IPS-18a (cell line): ENCODE data around the gene MYADML2.

Experiments used
- H3K27ac ChIP-seq: one replicate; pipeline ENCODE4 v1.5.1; 2013; ENCODE audit warnings: low read length
- H3K27me3 ChIP-seq: one replicate; pipeline ENCODE4 v1.6.1; 2013; ENCODE audit warnings: mild to moderate bottlenecking, low read length; ENCODE audit not compliant: control insufficient read depth, insufficient read depth
- H3K36me3 ChIP-seq: one replicate; pipeline ENCODE4 v1.6.1; 2013; ENCODE audit warnings: low read depth, low read length; ENCODE audit not compliant: control insufficient read depth
- H3K4me1 ChIP-seq: one replicate; pipeline ENCODE4 v1.6.1; 2013; ENCODE audit warnings: low read depth, low read length; ENCODE audit not compliant: control insufficient read depth
- H3K4me3 ChIP-seq: one replicate; pipeline ENCODE4 v1.5.1; 2013; ENCODE audit warnings: low read length
- H3K9ac ChIP-seq: one replicate; pipeline ENCODE4 v1.6.1; 2013; ENCODE audit warnings: mild to moderate bottlenecking, low read length, moderate library complexity
- H3K9me3 ChIP-seq: one replicate; pipeline ENCODE4 v1.6.1; 2013; ENCODE audit warnings: low read depth, low read length; ENCODE audit not compliant: control insufficient read depth

Gene MYADML2

DNA sequence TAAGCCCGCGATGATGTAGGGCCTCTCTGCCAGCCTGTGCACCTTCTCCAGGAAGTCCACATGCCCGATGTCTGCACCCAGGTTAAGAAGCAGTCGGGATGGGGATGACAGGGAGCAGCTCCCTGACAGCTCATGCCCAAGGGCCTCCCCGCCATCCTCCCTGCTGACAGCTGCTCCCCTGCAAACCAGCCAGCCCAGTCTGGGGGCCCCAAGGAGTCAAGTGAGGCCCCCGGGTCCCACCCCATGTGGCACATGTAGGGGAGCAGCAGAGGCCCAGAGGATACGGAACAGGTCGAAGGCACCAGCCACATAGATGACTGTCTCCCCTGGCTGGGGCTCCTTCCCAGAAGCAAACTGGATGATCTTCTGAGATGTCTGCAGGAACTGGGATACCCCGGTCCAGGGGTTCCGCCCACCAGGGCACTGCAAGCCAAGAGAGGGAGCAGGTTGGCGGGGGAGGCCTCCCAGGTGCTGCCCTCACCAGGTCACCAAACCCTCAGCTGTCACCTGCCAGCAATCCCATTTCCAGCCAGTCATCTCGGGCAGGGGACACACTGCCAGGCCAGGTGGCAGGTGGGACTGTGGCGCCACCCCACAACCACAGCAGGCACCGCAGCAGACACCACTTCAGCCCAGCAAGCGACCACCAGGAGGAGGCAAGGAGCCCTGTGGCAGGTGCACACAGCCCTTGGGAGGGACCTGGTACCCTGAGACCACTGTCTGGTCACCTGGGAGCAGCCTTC, 40.4 kb downstream of the MYADML2 start:
- H3K27ac ChIP-seq: no peak overlapping the region
- no peak overlapping the region for H3K9ac ChIP-seq
- no peak overlapping the region for H3K4me3 ChIP-seq
- peaks cover 9% of the 10 kb centered on the region for H3K4me1 ChIP-seq
- no peaks in the 10 kb centered on the region for H3K36me3 ChIP-seq
- H3K27me3 ChIP-seq: peaks cover 26% of the 10 kb centered on the region
- no peaks in the 10 kb centered on the region for H3K9me3 ChIP-seq

DNA sequence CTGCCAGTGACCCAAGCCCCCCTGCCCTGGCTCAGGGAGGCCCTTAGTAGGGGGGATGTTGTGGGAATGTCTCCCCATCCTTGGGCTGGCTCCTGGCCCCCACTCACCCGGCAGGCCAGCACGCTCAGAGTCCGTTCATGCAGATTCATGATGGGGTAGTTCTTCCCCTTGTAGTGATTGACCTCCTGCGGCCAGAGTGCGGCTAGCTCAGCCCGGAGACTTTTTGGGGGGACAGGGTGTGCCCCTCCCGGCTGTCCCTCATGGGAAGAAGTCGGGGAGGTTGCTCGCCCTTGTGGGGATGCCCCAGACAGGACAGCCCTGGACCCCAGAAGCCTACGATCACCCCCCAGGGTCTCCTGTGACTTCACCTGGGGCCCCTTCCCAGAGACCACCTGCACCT, 41.0 kb downstream of the MYADML2 start:
- H3K27ac ChIP-seq: no peak overlapping the region
- no peak overlapping the region for H3K4me3 ChIP-seq
- no peaks in the 10 kb centered on the region for H3K36me3 ChIP-seq
- H3K4me1 ChIP-seq: peaks cover 9% of the 10 kb centered on the region
- H3K9me3 ChIP-seq: no peaks in the 10 kb centered on the region
- H3K27me3 ChIP-seq: peaks cover 32% of the 10 kb centered on the region
- H3K9ac ChIP-seq: no peak overlapping the region

DNA sequence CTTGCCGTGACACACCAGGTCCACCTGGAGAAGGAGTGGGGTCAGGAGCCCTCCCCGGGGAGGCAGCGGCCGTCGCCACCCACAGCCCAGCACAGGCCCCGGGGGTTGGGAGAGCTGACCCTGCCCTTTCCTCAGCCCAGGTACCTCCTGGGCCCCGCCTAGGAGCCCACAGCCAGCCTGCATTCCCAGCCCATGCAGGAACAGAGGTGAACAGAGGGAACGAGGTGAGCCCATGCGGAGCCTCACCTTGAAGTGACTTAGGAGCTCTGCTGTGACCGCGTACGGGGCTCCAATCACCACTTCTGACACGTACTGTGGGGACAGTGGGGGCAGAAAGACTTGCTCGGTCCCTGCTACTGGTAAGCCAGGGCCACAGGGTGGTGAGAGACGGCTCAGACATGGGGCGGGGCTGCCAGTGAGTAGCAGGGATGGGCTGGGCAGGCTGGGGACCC, 41.6 kb downstream of the MYADML2 start:
- H3K27ac ChIP-seq: no peak overlapping the region
- no peak overlapping the region for H3K4me3 ChIP-seq
- H3K9me3 ChIP-seq: no peaks in the 10 kb centered on the region
- H3K9ac ChIP-seq: no peak overlapping the region
- peaks cover 34% of the 10 kb centered on the region for H3K27me3 ChIP-seq
- peaks cover 7% of the 10 kb centered on the region for H3K4me1 ChIP-seq
- H3K36me3 ChIP-seq: no peaks in the 10 kb centered on the region

DNA sequence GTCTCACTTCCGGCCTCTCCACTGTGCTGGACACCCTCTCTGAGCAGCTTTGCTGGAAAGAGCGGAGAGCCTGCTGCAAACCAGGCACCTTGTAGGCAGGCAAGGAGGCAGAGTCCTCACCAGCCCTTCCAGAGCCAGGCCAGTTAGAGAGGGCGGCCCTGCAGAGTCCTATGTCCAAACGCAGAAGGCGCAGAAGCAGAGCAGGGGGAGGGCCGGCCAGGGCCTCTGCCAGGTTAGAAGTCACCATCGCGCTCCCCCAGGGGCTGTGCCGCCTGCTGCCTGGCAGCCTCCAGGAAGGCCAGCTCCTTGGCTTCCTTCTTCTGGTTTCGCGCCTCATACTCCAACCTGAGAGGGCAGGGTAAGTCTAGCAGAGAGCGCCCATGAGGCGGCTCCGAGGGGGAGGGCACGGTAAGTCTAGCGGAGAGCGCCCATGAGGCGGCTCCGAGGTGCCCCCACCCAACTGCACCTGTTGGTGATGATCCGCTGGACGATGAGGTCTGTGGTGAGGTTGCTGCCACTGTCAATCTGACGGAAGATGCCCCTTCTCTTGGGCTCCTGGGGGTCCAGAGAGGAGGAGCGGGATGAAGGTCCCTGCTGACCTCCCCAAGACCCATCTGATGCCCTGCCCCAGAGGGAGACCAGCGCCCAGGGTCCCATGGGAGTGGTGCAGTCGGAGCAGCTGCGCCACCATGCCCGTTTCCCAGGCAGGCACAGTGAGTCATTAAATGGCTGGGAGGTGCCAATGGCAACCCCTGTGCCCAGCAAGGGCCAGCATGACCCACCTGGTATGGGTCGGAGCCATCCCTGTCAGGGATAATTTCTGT, 42.2 kb downstream of the MYADML2 start:
- Histone ChIP-seq H3K4me1 (peaks cover under 1% of the 10 kb centered on the region), H3K36me3 (no peaks in the 10 kb centered on the region), H3K27me3 (peaks cover 28% of the 10 kb centered on the region), H3K9ac (no peak overlapping the region), H3K9me3 (no peaks in the 10 kb centered on the region), H3K4me3 (no peak overlapping the region), H3K27ac (no peak overlapping the region)

DNA sequence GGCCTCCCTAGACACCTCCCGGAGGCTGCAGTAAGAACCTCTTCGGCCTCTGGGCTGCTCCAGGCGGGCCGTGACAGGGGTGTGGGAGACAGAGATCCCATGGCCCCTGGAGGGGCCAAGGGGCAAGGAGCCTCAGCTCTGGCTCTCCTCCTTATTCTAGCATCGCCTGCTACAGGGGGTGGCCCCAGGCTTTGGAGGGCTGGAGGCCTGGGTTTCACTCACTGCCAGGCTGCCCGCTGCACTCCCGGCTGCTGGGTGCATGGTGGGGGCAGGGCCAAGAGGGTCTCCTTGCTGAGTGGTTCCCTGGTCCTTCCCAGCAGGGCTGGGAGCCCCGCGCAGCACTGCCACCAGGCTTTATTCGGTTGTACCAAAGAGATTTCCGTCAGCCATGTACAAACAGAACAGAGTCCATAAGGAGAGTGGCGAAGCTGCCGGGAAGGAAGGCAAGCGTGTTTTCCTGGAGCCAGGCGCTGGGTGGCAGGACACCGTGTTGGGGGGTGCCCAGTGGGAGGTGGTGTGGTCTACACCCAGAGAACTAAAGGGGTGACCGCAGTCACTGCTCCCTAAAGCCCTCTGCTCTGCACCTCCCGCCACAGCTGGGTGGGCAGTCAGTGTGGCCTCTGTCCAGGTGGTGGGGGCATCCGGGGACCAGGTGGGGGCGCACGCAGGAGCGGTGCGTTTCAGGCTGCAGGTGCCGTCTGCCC, 43.0 kb downstream of the MYADML2 start:
- H3K27me3 ChIP-seq: peaks cover 25% of the 10 kb centered on the region
- H3K4me3 ChIP-seq: no peak overlapping the region
- H3K27ac ChIP-seq: no peak overlapping the region
- no peak overlapping the region for H3K9ac ChIP-seq
- H3K4me1 ChIP-seq: no peaks in the 10 kb centered on the region
- H3K36me3 ChIP-seq: peaks cover 3% of the 10 kb centered on the region
- no peaks in the 10 kb centered on the region for H3K9me3 ChIP-seq

DNA sequence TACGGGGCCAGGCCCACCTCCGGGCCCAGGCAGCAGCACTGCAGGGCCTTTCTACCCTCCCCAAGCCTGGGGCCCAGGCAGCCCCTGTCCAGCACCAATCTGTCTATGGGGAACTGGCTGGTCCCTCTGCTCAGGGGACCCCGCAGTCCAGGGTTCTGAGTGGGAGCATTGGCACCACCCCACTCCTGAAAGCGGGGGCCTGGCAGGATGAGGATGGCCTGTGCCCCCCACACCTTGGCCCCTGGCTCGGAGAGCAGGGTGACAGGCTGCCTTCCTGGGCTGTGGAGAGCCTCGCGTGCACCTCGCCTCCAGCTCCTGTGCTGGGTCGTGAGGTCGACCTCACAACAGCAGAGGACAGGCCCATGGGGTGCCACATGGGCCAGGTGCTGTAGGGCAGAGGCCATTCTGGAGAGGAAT, 43.6 kb downstream of the MYADML2 start:
- no peak overlapping the region for H3K27ac ChIP-seq
- H3K4me1 ChIP-seq: no peaks in the 10 kb centered on the region
- H3K36me3 ChIP-seq: peaks cover 9% of the 10 kb centered on the region
- no peak overlapping the region for H3K9ac ChIP-seq
- no peaks in the 10 kb centered on the region for H3K9me3 ChIP-seq
- H3K27me3 ChIP-seq: peaks cover 25% of the 10 kb centered on the region
- no peak overlapping the region for H3K4me3 ChIP-seq

DNA sequence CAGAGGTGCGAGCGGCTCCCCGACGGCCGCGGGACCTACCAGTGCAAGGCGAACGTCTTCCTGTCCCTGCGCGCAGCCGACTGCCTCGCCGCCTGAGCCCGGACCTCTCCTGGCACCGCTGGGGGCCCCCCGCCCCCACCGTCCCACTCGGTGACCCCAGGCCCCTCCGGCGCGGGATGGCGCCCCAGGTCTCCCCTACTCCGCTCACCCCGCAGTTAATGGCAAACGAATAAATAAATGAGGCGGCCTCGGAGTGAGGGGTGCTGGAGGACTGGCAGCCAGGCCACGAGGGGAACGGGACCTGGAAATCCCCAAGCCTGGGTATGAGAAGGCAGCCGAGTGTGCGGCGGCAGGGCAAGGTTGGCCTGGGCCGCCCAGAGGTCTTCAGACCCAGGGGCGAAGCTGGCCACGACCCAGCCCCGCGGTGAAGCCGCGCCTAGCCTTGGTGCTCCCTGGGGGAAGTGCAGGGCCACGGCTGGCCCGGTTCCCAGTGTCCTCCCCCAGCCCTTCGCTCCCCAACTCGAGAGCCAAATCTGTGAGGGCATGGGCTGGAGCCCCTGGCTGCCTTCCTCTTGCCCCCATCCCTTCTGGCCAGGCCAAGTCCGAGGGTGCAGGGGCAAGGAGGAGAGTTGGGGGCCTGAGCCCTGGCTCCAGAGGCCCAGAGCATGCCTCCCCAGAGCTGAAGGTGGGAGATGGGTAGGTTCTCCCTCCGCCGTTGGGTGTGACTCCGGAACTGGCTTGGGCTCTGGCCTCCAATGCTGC, 44.2 kb downstream of the MYADML2 start:
- Histone ChIP-seq H3K9me3 (no peaks in the 10 kb centered on the region), H3K27me3 (peaks cover 25% of the 10 kb centered on the region), H3K4me1 (no peaks in the 10 kb centered on the region), H3K27ac (no peak overlapping the region), H3K4me3 (peak overlapping the region; percentile 30), H3K9ac (no peak overlapping the region), H3K36me3 (peaks cover 15% of the 10 kb centered on the region)

DNA sequence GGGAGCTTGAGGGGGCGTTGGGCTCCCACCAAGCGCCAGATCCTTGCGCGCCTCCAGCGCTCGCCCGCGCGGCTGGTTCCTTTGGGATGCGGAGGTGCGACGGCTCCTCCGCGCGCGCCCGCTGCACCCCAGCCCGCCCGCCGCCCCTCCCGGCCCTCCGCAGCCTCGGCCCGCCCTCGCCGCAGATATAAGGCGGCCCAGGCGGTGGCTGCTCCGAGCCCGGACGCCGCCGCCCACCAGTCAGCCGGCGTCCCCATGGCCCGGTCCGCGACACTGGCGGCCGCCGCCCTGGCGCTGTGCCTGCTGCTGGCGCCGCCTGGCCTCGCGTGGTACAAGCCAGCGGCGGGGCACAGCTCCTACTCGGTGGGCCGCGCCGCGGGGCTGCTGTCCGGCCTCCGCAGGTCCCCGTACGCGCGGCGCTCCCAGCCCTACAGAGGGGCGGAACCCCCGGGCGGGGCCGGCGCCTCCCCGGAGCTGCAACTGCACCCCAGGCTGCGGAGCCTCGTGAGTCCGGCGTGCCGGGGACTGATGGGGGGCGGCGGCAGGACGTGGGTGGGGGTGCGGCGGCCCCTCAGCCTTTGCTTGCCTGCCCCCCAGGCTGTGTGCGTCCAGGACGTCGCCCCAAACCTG, 44.9 kb downstream of the MYADML2 start, which contains the start of gene NPB:
Gene NPB, plus strand, starts transcription at position 216 of the 630 bp plus-strand sequence. Its CDS starts 40 bp downstream, at position 256.
- no peaks in the 10 kb centered on the region for H3K9me3 ChIP-seq
- peaks cover 25% of the 10 kb centered on the region for H3K27me3 ChIP-seq
- H3K4me1 ChIP-seq: no peaks in the 10 kb centered on the region
- no peak within 1 kb of the TSS for H3K9ac ChIP-seq
- H3K36me3 ChIP-seq: peaks cover 20% of the 10 kb centered on the region
- H3K4me3 ChIP-seq: peak within 1 kb of the TSS; percentile 30
- no peak within 1 kb of the TSS for H3K27ac ChIP-seq

DNA sequence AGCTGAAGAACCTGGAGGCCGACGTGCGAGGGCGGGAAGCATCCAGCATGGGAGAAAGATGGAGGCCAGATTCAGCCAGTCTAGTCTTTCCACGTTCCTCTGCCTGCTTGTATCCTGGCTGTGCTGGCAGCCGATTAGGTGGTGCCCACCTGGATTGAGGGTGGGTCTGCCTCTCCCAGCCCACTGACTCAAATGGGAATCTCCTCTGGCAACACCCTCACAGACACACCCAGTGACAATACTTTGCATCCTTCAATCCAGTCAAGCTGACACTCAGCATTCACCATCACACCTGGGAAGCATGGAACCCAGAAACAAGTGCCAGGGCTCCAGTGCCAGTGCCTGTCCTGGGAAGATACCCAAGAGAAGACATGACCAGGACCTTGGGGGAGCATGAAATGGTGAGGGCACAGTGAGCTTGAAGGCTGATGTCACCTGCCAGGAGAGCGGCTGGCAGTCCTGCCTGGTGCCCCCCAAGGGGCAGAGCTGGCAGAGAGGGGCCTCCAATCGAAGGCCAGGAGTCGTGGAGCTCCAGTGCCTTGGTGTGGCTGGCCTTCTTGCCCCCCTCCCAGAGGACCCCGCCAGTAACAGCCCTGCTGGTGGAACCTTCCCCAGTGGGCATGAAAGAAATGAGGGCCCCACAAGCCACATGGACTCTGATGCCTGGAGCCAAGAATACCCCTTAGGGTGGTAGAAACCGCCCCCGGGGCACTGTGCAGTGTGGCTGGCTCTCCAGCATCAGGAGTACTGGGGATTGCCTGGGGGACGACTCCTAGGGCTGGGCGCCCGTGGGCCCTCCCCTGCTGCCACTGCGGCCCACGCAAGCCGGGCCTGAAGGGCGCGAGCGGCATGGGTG, 45.6 kb downstream of the MYADML2 start:
- Histone ChIP-seq H3K36me3 (peaks cover 23% of the 10 kb centered on the region), H3K9me3 (no peaks in the 10 kb centered on the region), H3K27me3 (peaks cover 25% of the 10 kb centered on the region), H3K27ac (no peak overlapping the region), H3K4me3 (peak overlapping the region; percentile 1), H3K4me1 (no peaks in the 10 kb centered on the region), H3K9ac (no peak overlapping the region)

DNA sequence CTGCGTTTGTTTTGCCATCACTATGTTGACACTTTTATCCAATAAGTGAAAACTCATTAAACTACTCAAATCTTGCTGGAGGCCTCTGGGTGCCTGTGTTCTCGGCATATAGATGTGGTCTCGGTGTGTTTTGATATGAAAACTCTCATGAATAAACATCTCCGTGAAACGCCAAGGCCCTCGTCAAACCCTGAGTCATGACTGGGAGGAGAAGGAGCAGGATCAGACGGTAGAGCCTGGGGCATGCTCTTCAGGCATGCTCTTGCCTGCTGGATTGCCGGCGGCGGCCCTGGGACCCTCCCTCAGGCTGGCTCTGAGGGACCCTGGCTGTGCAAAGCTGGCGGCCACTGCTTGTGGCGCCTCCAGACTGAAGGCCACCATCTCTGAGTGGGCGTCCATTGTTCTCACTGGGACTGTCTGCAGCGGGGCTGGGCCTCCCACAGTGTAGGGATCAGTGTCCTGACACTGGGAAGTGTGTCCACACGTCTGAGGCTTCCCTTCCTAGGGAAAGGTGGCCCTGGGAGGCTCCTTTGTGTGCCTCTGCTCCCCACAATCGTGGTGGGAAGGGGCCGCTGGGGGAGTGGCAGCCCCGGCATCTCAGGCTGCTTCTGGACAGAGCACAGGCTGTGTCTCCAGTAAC, 46.7 kb downstream of the MYADML2 start:
- Histone ChIP-seq H3K4me3 (no peak overlapping the region), H3K9me3 (no peaks in the 10 kb centered on the region), H3K9ac (no peak overlapping the region), H3K36me3 (peaks cover 24% of the 10 kb centered on the region), H3K4me1 (no peaks in the 10 kb centered on the region), H3K27me3 (peaks cover 25% of the 10 kb centered on the region), H3K27ac (no peak overlapping the region)
